GM12801 (cell line): ENCODE measurements around the gene CHGA.

Experiments used
- TF ChIP-seq, protein P1 (sequence below): IDR thresholded peaks from one replicate; pipeline ENCODE4 v1.5.1; 2011; ENCODE audit warnings: control low read depth; ENCODE audit not compliant: insufficient read length; ENCODE audit errors: extremely low read depth

The CHGA gene

DNA sequence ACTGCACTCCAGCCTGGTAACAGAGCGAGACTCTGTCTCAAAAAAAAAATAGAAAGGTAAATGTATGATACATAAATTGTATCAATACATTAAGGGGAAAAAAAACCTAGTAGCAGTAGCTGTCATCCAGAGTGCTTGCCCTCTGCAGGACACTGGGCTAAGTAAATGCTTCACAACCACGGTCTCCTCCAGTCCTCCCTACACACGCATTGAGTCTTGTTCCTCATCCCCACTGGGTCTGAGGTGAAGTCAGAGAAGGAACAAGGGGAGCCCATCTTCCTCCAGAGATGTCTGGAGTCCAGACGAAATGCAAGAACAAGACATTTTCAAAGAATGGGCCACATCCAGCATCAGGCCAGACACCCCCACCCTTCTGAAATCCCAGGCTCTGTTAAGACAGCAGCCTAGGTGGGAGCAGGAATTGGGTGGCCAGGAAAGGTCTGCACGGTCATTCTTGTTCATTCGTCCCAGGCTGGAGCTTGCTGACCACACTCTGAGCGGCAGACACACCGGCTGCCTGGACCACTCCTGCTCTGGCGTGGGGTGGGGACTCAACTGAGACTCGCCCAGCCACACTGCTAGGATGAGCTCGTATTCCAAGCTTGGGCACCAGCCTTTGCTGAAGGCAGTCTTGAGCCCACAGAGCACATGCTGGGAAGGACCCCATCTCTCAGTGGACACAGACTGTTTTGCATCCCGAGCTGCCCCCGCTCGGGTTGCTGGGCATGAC, 45.5 kb downstream of the CHGA start:
- TF ChIP-seq, protein P1, sequence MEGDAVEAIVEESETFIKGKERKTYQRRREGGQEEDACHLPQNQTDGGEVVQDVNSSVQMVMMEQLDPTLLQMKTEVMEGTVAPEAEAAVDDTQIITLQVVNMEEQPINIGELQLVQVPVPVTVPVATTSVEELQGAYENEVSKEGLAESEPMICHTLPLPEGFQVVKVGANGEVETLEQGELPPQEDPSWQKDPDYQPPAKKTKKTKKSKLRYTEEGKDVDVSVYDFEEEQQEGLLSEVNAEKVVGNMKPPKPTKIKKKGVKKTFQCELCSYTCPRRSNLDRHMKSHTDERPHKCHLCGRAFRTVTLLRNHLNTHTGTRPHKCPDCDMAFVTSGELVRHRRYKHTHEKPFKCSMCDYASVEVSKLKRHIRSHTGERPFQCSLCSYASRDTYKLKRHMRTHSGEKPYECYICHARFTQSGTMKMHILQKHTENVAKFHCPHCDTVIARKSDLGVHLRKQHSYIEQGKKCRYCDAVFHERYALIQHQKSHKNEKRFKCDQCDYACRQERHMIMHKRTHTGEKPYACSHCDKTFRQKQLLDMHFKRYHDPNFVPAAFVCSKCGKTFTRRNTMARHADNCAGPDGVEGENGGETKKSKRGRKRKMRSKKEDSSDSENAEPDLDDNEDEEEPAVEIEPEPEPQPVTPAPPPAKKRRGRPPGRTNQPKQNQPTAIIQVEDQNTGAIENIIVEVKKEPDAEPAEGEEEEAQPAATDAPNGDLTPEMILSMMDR, result no peak

- TF ChIP-seq, protein P1, result no peak
Observed at GRCh38 chr14:92969430-92969829, 46.5 kb downstream of the CHGA start.

- TF ChIP-seq, protein P1, result no peak
Observed at GRCh38 chr14:92969871-92970270, 46.9 kb downstream of the CHGA start.

- TF ChIP-seq, protein P1, result no peak
Observed at GRCh38 chr14:92970271-92970670, 47.3 kb downstream of the CHGA start.

DNA sequence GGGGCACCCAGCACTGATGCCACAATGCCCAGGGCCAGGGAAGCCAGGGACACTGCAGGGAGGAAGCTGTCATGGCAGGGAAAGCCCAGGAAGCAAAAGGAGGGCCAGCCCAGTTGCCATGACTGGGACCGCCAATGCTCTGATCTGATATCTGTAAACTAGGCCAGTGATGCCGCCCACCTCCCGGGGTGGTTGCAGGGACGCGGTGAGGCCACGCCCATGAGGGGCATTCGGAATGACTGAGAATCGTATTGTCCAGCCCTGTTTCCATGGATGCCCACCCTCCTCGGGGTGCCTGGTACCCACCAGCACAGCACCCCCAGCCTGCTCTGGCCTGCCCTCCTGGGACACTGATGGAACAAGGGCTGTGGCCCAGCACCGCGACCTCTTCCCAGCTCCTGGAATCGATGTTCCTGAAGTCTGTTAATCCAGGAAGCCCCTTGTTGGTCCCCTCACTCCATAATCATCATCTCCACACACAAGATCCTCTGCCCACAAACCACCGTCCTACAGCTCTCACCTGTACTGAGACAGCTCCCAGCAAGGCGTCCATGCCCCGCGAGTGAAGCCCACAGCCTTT, 48.7 kb downstream of the CHGA start:
- TF ChIP-seq, protein P1, result no peak

DNA sequence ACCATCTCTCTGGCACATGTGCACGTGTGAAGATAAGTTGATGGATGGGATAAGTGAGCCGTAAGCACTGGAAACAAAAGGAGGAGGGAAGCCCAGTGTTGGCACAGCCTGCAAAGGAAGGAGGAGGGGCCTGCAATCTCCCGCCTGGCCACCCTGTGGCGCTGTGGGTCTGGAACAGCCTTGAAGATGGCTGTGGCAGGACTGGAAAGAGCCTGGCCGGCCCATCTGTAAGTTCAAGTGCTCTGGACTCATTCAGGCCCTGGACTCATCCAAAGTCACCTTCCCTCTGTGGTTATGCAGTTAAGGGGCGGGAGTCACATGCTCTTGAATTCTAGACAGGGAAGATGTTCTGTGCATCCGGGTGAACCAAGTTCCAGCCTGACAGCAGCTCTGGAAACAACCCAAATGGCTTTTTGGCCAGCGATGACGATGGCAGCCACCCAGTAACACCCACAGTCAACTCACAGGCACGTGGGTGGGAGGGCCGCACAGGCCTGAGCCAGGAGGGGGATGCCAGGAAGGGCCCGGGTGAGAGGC, 50.4 kb downstream of the CHGA start:
- TF ChIP-seq, protein P1, result no peak

GRCh38 chr14:92973798-92974372, 50.9 kb downstream of the CHGA start:
- TF ChIP-seq, protein P1, result no peak
